Stimulated activated CD4-positive, alpha-beta T cell treated with anti-CD3 and anti-CD28 coated beads, Interleukin-12 subunit alpha, Interleukin-12 subunit beta, amount 100 ng/mL, for 4 hours (primary cell): Measurements from ENCODE around the gene DRAM1.
"Not testable (repeated sequence)": the region's sequence is repeated elsewhere in the genome, so short reads cannot be mapped to it uniquely, and the experiment has no call there.

Experiments
- DNase-seq: peaks from one replicate; pipeline ENCODE4 v3.0.0-alpha.2; 2020

Gene DRAM1

GRCh38 chr12:101876861-101877805 is at the start of gene DRAM1:
DRAM1 (plus strand) TSS chr12:101877580; CDS start chr12:101877790, 210 bp downstream.
- DNase-seq, result peak; percentile 67

GRCh38 chr12:101828463-101829196 is 48.8 kb upstream of the DRAM1 start:
- no peak for DNase-seq

GRCh38 chr12:101829639-101830366 is 47.6 kb upstream of the DRAM1 start:
- DNase-seq, result no peak

- peak; percentile 93 for DNase-seq
Measured at GRCh38 chr12:101830367-101831325, 46.7 kb upstream of the DRAM1 start, which contains the start of gene GNPTAB. GNPTAB (minus strand) TSS chr12:101830959; CDS start chr12:101830675, 284 bp downstream.

- no peak for DNase-seq
Measured at GRCh38 chr12:101832030-101832429, 45.4 kb upstream of the DRAM1 start.

- no peak for DNase-seq
Measured at GRCh38 chr12:101838628-101839323, 38.6 kb upstream of the DRAM1 start.

GRCh38 chr12:101839324-101840283 is 37.8 kb upstream of the DRAM1 start:
- peak; percentile 59 for DNase-seq

- no peak for DNase-seq
Measured at GRCh38 chr12:101841069-101841468, 36.3 kb upstream of the DRAM1 start.

GRCh38 chr12:101845137-101845711 is 32.2 kb upstream of the DRAM1 start:
- no peak for DNase-seq

- DNase-seq, result no peak
Measured at GRCh38 chr12:101847325-101847724, 30.1 kb upstream of the DRAM1 start.

GRCh38 chr12:101850199-101850598 is 27.2 kb upstream of the DRAM1 start:
- DNase-seq, result no peak

GRCh38 chr12:101852998-101853397 is 24.4 kb upstream of the DRAM1 start:
- DNase-seq, result no peak

GRCh38 chr12:101854747-101855146 is 22.6 kb upstream of the DRAM1 start:
- no peak for DNase-seq

- DNase-seq, result no peak
Measured at GRCh38 chr12:101855364-101855884, 22.0 kb upstream of the DRAM1 start.

- DNase-seq, result no peak
Measured at GRCh38 chr12:101855976-101856375, 21.4 kb upstream of the DRAM1 start.

- DNase-seq, result not testable (repeated sequence)
Measured at GRCh38 chr12:101856614-101857013, 20.8 kb upstream of the DRAM1 start.

GRCh38 chr12:101857043-101857558 is 20.3 kb upstream of the DRAM1 start:
- DNase-seq, result no peak

GRCh38 chr12:101858361-101858760 is 19.0 kb upstream of the DRAM1 start:
- no peak for DNase-seq
